Measurements from ENCODE around the gene ITGB1BP1.

The ITGB1BP1 gene

DNA sequence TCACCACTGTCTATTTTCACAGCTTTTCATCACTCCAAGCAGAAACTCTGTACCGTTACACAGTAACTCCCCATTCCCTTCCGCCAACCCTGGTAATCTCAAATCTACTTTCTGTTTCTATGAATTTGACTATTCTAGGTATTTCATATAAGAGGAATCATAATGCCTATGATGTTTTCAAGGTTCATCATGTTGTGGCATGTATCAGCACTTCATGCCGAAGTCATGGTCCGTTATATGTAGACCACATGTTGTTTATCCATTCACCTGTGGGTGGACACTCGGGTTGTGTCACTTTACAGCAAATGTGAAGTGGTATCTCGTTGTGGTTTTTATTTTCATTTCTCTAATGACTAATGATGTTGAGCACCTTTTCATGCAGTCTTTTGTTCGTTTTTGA, 21.8 kb upstream of the ITGB1BP1 start:
- DNase-seq (ENCODE audit: low spot score): no peak
- TF ChIP-seq CTCF (IDR thresholded peaks at IDR 0.05; ENCODE audit: borderline replicate concordance, control extremely low read depth, extremely low read depth, insufficient read depth, missing control alignments): no peak
- in situ Hi-C loops (cut with MboI; ENCODE audit: low sequenced_read_pairs, unreplicated experiment): no loop called here

DNA sequence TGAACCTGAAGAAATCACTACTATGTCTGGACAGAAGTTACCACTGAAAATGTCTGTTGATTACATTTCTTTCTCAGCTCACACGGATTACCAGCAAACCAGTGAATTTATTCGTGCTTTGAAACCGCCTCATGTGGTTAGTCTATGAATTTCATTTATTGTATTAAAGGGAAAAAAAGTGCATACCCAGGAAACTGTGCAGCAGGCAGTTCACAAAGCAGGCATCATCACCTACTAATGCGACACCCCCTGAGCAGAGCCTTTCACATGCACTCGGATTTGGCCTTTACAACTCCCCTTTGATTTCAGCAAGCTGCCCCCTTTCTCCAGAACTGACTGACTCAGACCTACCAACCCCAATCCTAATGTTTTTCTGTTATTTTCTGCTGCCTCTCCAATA, 20.2 kb upstream of the ITGB1BP1 start:
- no peak for TF ChIP-seq CTCF (IDR thresholded peaks at IDR 0.05; ENCODE audit: borderline replicate concordance, control extremely low read depth, extremely low read depth, insufficient read depth, missing control alignments)
- in situ Hi-C loops (cut with MboI; ENCODE audit: low sequenced_read_pairs, unreplicated experiment): no loop called here
- no peak for DNase-seq (ENCODE audit: low spot score)

- in situ Hi-C loops (cut with MboI; ENCODE audit: low sequenced_read_pairs, unreplicated experiment): no loop called here
- no peak for DNase-seq (ENCODE audit: low spot score)
- TF ChIP-seq CTCF (IDR thresholded peaks at IDR 0.05; ENCODE audit: borderline replicate concordance, control extremely low read depth, extremely low read depth, insufficient read depth, missing control alignments): no peak
These were observed 18.2 kb upstream of the ITGB1BP1 start for GRCh38 chr2:9441556-9441955.

- in situ Hi-C loops (cut with MboI; ENCODE audit: low sequenced_read_pairs, unreplicated experiment): no loop called here
- TF ChIP-seq CTCF (IDR thresholded peaks at IDR 0.05; ENCODE audit: borderline replicate concordance, control extremely low read depth, extremely low read depth, insufficient read depth, missing control alignments): no peak
- DNase-seq (ENCODE audit: low spot score): no peak
These were observed 16.9 kb upstream of the ITGB1BP1 start for GRCh38 chr2:9440058-9440727.

GRCh38 chr2:9439536-9439935, 16.2 kb upstream of the ITGB1BP1 start:
- TF ChIP-seq CTCF (IDR thresholded peaks at IDR 0.05; ENCODE audit: borderline replicate concordance, control extremely low read depth, extremely low read depth, insufficient read depth, missing control alignments): no peak
- in situ Hi-C loops (cut with MboI; ENCODE audit: low sequenced_read_pairs, unreplicated experiment): no loop called here
- no peak for DNase-seq (ENCODE audit: low spot score)

DNA sequence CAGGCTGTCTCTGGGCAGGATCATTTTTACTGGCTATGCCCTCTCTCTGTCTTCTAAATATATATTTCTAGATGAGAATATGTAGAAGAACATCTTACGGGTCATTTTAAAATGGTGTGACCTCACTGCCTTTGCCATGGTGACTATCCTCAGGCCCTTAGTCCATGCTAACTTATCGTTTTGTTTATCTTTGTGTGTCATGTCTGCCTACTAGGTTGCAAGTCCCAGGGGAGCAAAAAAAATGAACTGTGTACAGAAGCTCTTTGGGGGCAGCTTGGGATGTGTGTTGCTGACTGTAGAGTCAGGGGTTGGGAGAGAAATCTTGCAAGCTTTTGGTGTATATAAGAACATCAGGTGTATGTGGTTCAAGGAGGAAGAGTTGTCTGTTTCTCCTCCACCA, 11.2 kb upstream of the ITGB1BP1 start:
- no peak for TF ChIP-seq CTCF (IDR thresholded peaks at IDR 0.05; ENCODE audit: borderline replicate concordance, control extremely low read depth, extremely low read depth, insufficient read depth, missing control alignments)
- in situ Hi-C loops (cut with MboI; ENCODE audit: low sequenced_read_pairs, unreplicated experiment): no loop called here

More for the DNA sequence above, 11.2 kb upstream of the ITGB1BP1 start:
- no peak for DNase-seq (ENCODE audit: low spot score)

Measured in GM13976 (cell line).